CD8-positive, alpha-beta memory T cell (primary cell): ENCODE measurements around the gene USP53. TPM values are rescaled to one million over a fixed set of nuclear protein-coding genes. Genes with fewer than 3 reads are reported as not detected.
"Not testable (repeated sequence)": the region's sequence is repeated elsewhere in the genome, so short reads cannot be mapped to it uniquely, and the experiment has no call there.

ENCODE experiments used
- CTCF ChIA-PET: fragments of 350-600 bp; sonication (Branson Sonifier 250); formaldehyde crosslinking; loops from one replicate; lab custom pipeline; 2021; ENCODE audit warnings: antibody characterized with exemption; lab: Charles Lee
- POLR2A ChIA-PET: fragments of 350-600 bp; sonication (Branson Sonifier 250); formaldehyde crosslinking; loops from one replicate; lab custom pipeline; 2021; ENCODE audit warnings: antibody characterized with exemption; lab: Charles Lee
- DNase-seq, 5 donors: peaks; one replicate each; pipeline versions ENCODE4 v3.0.0 to v3.0.0-alpha.2; 2020 to 2022; ENCODE audit warnings: mixed read lengths in 1 of 5
- H3K27ac ChIP-seq: one replicate; pipeline ENCODE4 v1.7.0; 2013; ENCODE audit warnings: low read depth, mild to moderate bottlenecking, low read length, moderate library complexity
- H3K27me3 ChIP-seq: 2 replicates; pipeline ENCODE4 v1.7.0; 2013; ENCODE audit warnings: low read length, mild to moderate bottlenecking; ENCODE audit not compliant: insufficient read depth, poor library complexity, severe bottlenecking
- H3K36me3 ChIP-seq: 2 replicates; pipeline ENCODE4 v1.7.0; 2013; ENCODE audit warnings: mild to moderate bottlenecking, low read length, moderate library complexity; ENCODE audit not compliant: insufficient read depth
- H3K4me1 ChIP-seq: 2 replicates; pipeline ENCODE4 v1.7.0; 2013; ENCODE audit warnings: mild to moderate bottlenecking, low read length, moderate library complexity; ENCODE audit not compliant: insufficient read depth
- H3K4me3 ChIP-seq: 2 replicates; pipeline ENCODE4 v1.7.0; 2013; ENCODE audit warnings: mild to moderate bottlenecking, low read length
- H3K9me3 ChIP-seq: 2 replicates; pipeline ENCODE4 v1.7.0; 2013; ENCODE audit warnings: mild to moderate bottlenecking, low read length
- H3K27ac Mint-ChIP-seq, 8 donors: one replicate each; pipeline ENCODE4 v1.8.0; 2020 to 2021; ENCODE audit warnings: mixed read lengths in 8 of 8, mild to moderate bottlenecking in 6 of 8, inconsistent platforms in 3 of 8, moderate library complexity in 3 of 8
- H3K27me3 Mint-ChIP-seq, 2 donors: one replicate each; pipeline ENCODE4 v1.8.0; 2020 to 2021; ENCODE audit warnings: mixed read lengths in 2 of 2, mild to moderate bottlenecking in 1 of 2, moderate library complexity in 1 of 2
- H3K36me3 Mint-ChIP-seq, 3 donors: one replicate each; pipeline ENCODE4 v1.8.0; 2020 to 2021; ENCODE audit warnings: mixed read lengths in 3 of 3, inconsistent platforms in 1 of 3, mild to moderate bottlenecking in 1 of 3
- H3K4me1 Mint-ChIP-seq, 3 donors: one replicate each; pipeline ENCODE4 v1.8.0; 2020 to 2021; ENCODE audit warnings: mixed read lengths in 3 of 3, inconsistent platforms in 1 of 3, mild to moderate bottlenecking in 1 of 3
- H3K4me3 Mint-ChIP-seq, 7 donors: one replicate each; pipeline ENCODE4 v1.8.0; 2020 to 2021; ENCODE audit warnings: mixed read lengths in 7 of 7, mild to moderate bottlenecking in 6 of 7, moderate library complexity in 4 of 7, inconsistent platforms in 2 of 7
- H3K9me3 Mint-ChIP-seq, 5 donors: one replicate each; pipeline ENCODE4 v1.8.0; 2020 to 2022; ENCODE audit warnings: mixed read lengths in 5 of 5, mild to moderate bottlenecking in 3 of 5, moderate library complexity in 2 of 5, inconsistent platforms in 1 of 5
- polyA plus RNA-seq: library from polyadenylated mRNA; unstranded; fragments of 300-500 nt; fragmentation: Illumina TruSeq; gene quantifications from one replicate; pipeline ENCODE4 v1.2.3, GENCODE V29; 2021
- total RNA-seq, 2 experiments: library from RNA; stranded (reverse); gene quantifications; one replicate each; pipeline ENCODE4 v1.2.3, GENCODE V29; 2021

USP53 gene
- total RNA-seq (10 to 100 TPM in 1 of 2 experiments, 1 to 10 TPM in 1; 9.8 to 10.5 TPM), polyA plus RNA-seq (11.0 TPM)

- Histone ChIP-seq H3K9me3 (no peaks in the 10 kb centered on the region), H3K27ac (peak within 1 kb of the TSS; percentile 69), H3K27me3 (no peaks in the 10 kb centered on the region), H3K36me3 (no peaks in the 10 kb centered on the region), H3K4me1 (peaks cover 23% of the 10 kb centered on the region), H3K4me3 (peak within 1 kb of the TSS; percentile 98)
- Mint-ChIP-seq H3K4me1 (peaks cover 37 to 51% (median 42%) of the 10 kb centered on the region in 3 donors), H3K36me3 (peaks cover 0 to 24% (median 4%) of the 10 kb centered on the region in 3 donors), H3K27me3 (no peaks in the 10 kb centered on the region), H3K9me3 (no peaks in the 10 kb centered on the region), H3K4me3 (peak within 1 kb of the TSS; percentile 95 to 100 (median 98)), H3K27ac (peak within 1 kb of the TSS; percentile 94 to 99 (median 96))
- POLR2A ChIA-PET, result interaction anchor here (0.7 to 2.6 kb wide), 9 partner anchors 8 to 856 kb away, joined by 3 to 24 read pairs (median 3); a partner anchor contains a TSS
- CTCF ChIA-PET, result interaction anchor here (0.6 to 3.1 kb wide), 7 partner anchors 8 to 417 kb away, joined by 3 to 11 read pairs (median 3); partner anchors contain the start of gene PDE5A
- DNase-seq, result peak; percentile 96 to 99 (median 97)
These were observed at the start of gene USP53 for GRCh38 chr4:119212234-119212963. USP53 (plus strand) TSS chr4:119212713; CDS start chr4:119239760, 27,047 bp downstream.

GRCh38 chr4:119165767-119166166 lies 46.7 kb upstream of the USP53 start:
- Histone ChIP-seq H3K27me3 (no peaks in the 10 kb centered on the region), H3K9me3 (no peaks in the 10 kb centered on the region), H3K4me1 (no peaks in the 10 kb centered on the region), H3K4me3 (no peak overlapping the region), H3K27ac (no peak overlapping the region), H3K36me3 (no peaks in the 10 kb centered on the region)
- H3K27me3 Mint-ChIP-seq, result peaks cover 3 to 7% of the 10 kb centered on the region in 2 donors
- no peaks in the 10 kb centered on the region for H3K36me3 Mint-ChIP-seq
- ChIA-PET CTCF (no interaction called here), POLR2A (no interaction called here)
- H3K9me3 Mint-ChIP-seq, result no peaks in the 10 kb centered on the region
- H3K27ac Mint-ChIP-seq, result no peak overlapping the region
- H3K4me3 Mint-ChIP-seq, result no peak overlapping the region
- DNase-seq, result no peak
- H3K4me1 Mint-ChIP-seq, result no peaks in the 10 kb centered on the region

GRCh38 chr4:119170195-119170594 lies 42.3 kb upstream of the USP53 start:
- no peaks in the 10 kb centered on the region for H3K9me3 Mint-ChIP-seq
- no peaks in the 10 kb centered on the region for H3K4me1 Mint-ChIP-seq
- no peak overlapping the region for H3K27ac Mint-ChIP-seq
- H3K27ac ChIP-seq, result no peak overlapping the region
- no peaks in the 10 kb centered on the region for H3K36me3 Mint-ChIP-seq
- H3K4me3 ChIP-seq, result no peak overlapping the region
- no peak overlapping the region for H3K4me3 Mint-ChIP-seq
- POLR2A ChIA-PET, result no interaction called here
- no peaks in the 10 kb centered on the region for H3K9me3 ChIP-seq
- H3K27me3 ChIP-seq, result no peaks in the 10 kb centered on the region
- no peak for DNase-seq
- no peaks in the 10 kb centered on the region for H3K36me3 ChIP-seq
- H3K27me3 Mint-ChIP-seq, result peaks cover 0 to 2% of the 10 kb centered on the region in 2 donors
- no peaks in the 10 kb centered on the region for H3K4me1 ChIP-seq
- CTCF ChIA-PET, result no interaction called here

GRCh38 chr4:119172223-119172622 lies 40.3 kb upstream of the USP53 start:
- no peak overlapping the region for H3K27ac ChIP-seq
- no peak for DNase-seq
- no peaks in the 10 kb centered on the region for H3K36me3 ChIP-seq
- Mint-ChIP-seq H3K9me3 (no peaks in the 10 kb centered on the region), H3K27ac (no peak overlapping the region), H3K4me3 (no peak overlapping the region), H3K27me3 (peaks cover 2 to 3% of the 10 kb centered on the region in 2 donors), H3K4me1 (no peaks in the 10 kb centered on the region), H3K36me3 (no peaks in the 10 kb centered on the region)
- no peaks in the 10 kb centered on the region for H3K4me1 ChIP-seq
- ChIA-PET CTCF (no interaction called here), POLR2A (no interaction called here)
- H3K27me3 ChIP-seq, result no peaks in the 10 kb centered on the region
- no peak overlapping the region for H3K4me3 ChIP-seq
- H3K9me3 ChIP-seq, result no peaks in the 10 kb centered on the region

GRCh38 chr4:119173729-119174361 lies 38.7 kb upstream of the USP53 start:
- H3K4me3 ChIP-seq, H3K27ac Mint-ChIP-seq, CTCF ChIA-PET, DNase-seq, H3K4me1 ChIP-seq, H3K36me3 ChIP-seq, H3K4me1 Mint-ChIP-seq, H3K4me3 Mint-ChIP-seq, H3K27ac ChIP-seq, H3K27me3 ChIP-seq, H3K9me3 ChIP-seq, H3K27me3 Mint-ChIP-seq, POLR2A ChIA-PET, H3K36me3 Mint-ChIP-seq, H3K9me3 Mint-ChIP-seq: not testable (repeated sequence)

GRCh38 chr4:119179011-119179410 lies 33.5 kb upstream of the USP53 start:
- H3K27me3 Mint-ChIP-seq, result peaks cover 10 to 13% of the 10 kb centered on the region in 2 donors
- ChIA-PET CTCF (no interaction called here), POLR2A (no interaction called here)
- H3K27ac Mint-ChIP-seq, result no peak overlapping the region
- no peaks in the 10 kb centered on the region for H3K4me1 ChIP-seq
- H3K4me1 Mint-ChIP-seq, result no peaks in the 10 kb centered on the region
- H3K4me3 ChIP-seq, result no peak overlapping the region
- H3K36me3 Mint-ChIP-seq, result no peaks in the 10 kb centered on the region
- H3K27me3 ChIP-seq, result no peaks in the 10 kb centered on the region
- no peaks in the 10 kb centered on the region for H3K9me3 ChIP-seq
- no peak overlapping the region for H3K27ac ChIP-seq
- H3K4me3 Mint-ChIP-seq, result no peak overlapping the region
- H3K9me3 Mint-ChIP-seq, result no peaks in the 10 kb centered on the region
- H3K36me3 ChIP-seq, result no peaks in the 10 kb centered on the region
- no peak for DNase-seq

- Mint-ChIP-seq H3K4me3 (no peak overlapping the region), H3K27me3 (peaks cover 2 to 13% of the 10 kb centered on the region in 2 donors), H3K36me3 (no peaks in the 10 kb centered on the region), H3K4me1 (no peaks in the 10 kb centered on the region), H3K9me3 (no peaks in the 10 kb centered on the region), H3K27ac (no peak overlapping the region)
- DNase-seq, result no peak
- H3K36me3 ChIP-seq, result no peaks in the 10 kb centered on the region
- H3K4me1 ChIP-seq, result no peaks in the 10 kb centered on the region
- ChIA-PET POLR2A (no interaction called here), CTCF (interaction anchor here (1.6 kb wide), 1 partner anchor 9 kb away, joined by 3 read pairs; no protein-coding TSS in a partner anchor)
- no peaks in the 10 kb centered on the region for H3K9me3 ChIP-seq
- H3K27me3 ChIP-seq, result no peaks in the 10 kb centered on the region
- H3K4me3 ChIP-seq, result no peak overlapping the region
- H3K27ac ChIP-seq, result no peak overlapping the region
These were observed 28.4 kb upstream of the USP53 start for GRCh38 chr4:119184128-119184527.

GRCh38 chr4:119189638-119190037 lies 22.9 kb upstream of the USP53 start:
- peaks cover 1 to 4% of the 10 kb centered on the region in 2 donors for H3K27me3 Mint-ChIP-seq
- H3K4me3 Mint-ChIP-seq, result no peak overlapping the region
- no peak for DNase-seq
- ChIA-PET POLR2A (no interaction called here), CTCF (no interaction called here)
- H3K36me3 ChIP-seq, result no peaks in the 10 kb centered on the region
- no peaks in the 10 kb centered on the region for H3K9me3 ChIP-seq
- H3K27ac ChIP-seq, result no peak overlapping the region
- H3K4me3 ChIP-seq, result no peak overlapping the region
- no peaks in the 10 kb centered on the region for H3K9me3 Mint-ChIP-seq
- peaks cover 0 to 7% (median 3%) of the 10 kb centered on the region in 3 donors for H3K36me3 Mint-ChIP-seq
- no peaks in the 10 kb centered on the region for H3K4me1 ChIP-seq
- no peaks in the 10 kb centered on the region for H3K27me3 ChIP-seq
- H3K4me1 Mint-ChIP-seq, result no peaks in the 10 kb centered on the region
- H3K27ac Mint-ChIP-seq, result no peak overlapping the region
